K562 treated with DMSO at 1 percent for 24 hours (cell line): Measurements from ENCODE around the gene PARVA. TPM values are rescaled to one million over a fixed set of nuclear protein-coding genes. Genes with fewer than 3 reads are reported as not detected.

ENCODE experiments used
- total RNA-seq: library from RNA; unstranded; fragments of 300-600 nt; gene quantifications from 2 replicates; pipeline ENCODE4 v1.2.3, GENCODE V29; 2022; ENCODE audit warnings: low read depth; ENCODE audit not compliant: insufficient read depth

The PARVA gene
- not detected in 2 replicates for total RNA-seq

GRCh38 chr11:12377106-12377823 is at the start of gene PARVA:
PARVA (plus strand) TSS chr11:12377571; CDS start chr11:12377648, 77 bp downstream.

